ENCODE data around the gene GNB1.
"Not testable (repeated sequence)": the region's sequence is repeated elsewhere in the genome, so short reads cannot be mapped to it uniquely, and the experiment has no call there.

The GNB1 gene

DNA sequence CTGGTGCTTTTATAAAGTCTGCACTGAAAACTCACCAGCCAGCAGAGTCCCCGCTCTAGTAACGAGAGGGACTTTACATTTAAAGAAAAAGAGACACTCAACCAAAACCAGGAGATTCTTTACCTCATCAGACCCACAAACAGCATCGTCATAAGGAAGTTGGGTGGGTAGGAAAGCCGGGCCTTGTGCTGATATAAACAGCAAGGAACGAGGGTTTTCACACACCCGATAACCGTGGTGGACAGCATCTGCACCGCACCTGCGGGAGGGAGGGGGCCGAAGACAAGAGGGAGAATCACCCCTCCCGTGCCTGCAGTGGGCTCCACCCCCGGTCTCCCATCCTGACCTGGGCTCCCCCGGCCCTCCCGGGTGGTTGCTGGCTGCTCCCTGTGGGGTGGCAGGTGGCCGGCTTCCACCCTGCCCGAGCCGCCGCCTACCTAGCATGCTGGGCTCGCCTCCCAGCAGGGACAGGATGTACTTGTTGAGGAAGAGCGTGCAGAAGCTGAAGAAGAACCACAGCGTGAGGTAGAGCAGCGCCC lies 152.0 kb downstream of the GNB1 start:
- not testable (repeated sequence) for DNase-seq (ENCODE audit: low read depth)

DNA sequence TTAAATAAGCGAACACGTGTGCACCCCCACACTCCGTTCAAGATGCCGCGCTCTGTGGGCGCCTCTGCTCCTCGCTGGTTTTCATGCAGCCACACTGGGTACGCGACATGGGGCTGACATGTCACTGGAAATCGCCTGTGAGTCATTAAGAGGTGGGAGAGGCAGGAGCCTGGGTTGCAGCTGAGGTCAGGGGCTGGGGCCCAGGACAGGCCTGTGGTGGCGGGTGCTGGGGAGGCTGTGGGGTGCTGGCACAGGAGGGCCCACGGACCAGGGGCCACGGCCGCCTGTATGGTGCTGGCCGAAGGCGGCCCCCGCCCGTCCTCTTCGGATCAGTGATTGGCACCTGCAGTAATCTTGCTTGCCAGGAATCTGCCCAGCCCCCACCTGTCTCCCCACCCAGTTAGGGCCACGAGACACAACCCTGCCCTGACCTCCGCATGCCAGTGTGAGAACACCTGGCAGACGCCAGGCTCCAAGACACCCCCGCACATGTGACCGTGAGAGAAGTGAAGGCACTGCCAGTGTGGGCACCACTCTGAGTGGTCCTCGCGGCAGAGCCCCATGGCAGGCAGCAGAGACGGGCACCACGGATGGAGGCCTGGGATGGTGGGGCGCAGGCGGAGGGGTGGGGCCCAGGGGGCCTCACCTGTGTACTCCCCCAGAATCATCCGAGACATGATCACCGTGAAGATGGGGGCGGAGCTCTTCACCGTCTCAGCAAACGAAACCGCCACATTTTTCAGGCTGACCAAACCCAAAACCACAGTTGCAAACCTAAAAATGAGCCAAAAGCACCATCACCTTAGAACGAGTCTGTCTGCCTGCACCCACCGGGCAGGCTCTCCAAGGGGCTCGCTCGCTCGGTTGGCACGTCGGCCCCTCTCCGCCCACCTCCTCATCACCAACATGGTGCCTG lies 153.0 kb downstream of the GNB1 start:
- DNase-seq (ENCODE audit: low read depth): not testable (repeated sequence)
